SJCRH30 (cell line): ENCODE data around the gene BTBD2. TPM values are rescaled to one million over a fixed set of nuclear protein-coding genes. Genes with fewer than 3 reads are reported as not detected.
"Not testable (repeated sequence)": the region's sequence is repeated elsewhere in the genome, so short reads cannot be mapped to it uniquely, and the experiment has no call there.

ENCODE experiments used
- DNase-seq, 2 experiments: peaks; one replicate each; pipeline ENCODE4 v3.0.0-alpha.2; 2015 to 2020
- H3K27ac ChIP-seq: fragments of 250-450 bp; sonication (Bioruptor Pico); 2 replicates; pipeline ENCODE4 v1.5.1; 2020; ENCODE audit warnings: mild to moderate bottlenecking, moderate library complexity
- H3K27me3 ChIP-seq: fragments of 250-450 bp; sonication (Bioruptor Pico); 2 replicates; pipeline ENCODE4 v1.5.1; 2020; ENCODE audit warnings: mild to moderate bottlenecking, moderate library complexity
- H3K36me3 ChIP-seq: fragments of 250-450 bp; sonication (Bioruptor Pico); 2 replicates; pipeline ENCODE4 v1.5.1; 2020; ENCODE audit warnings: mild to moderate bottlenecking, moderate library complexity
- H3K4me1 ChIP-seq: fragments of 250-450 bp; sonication (Bioruptor Pico); 2 replicates; pipeline ENCODE4 v1.5.1; 2020; ENCODE audit warnings: mild to moderate bottlenecking, moderate library complexity
- H3K4me3 ChIP-seq: fragments of 250-450 bp; sonication (Bioruptor Pico); 2 replicates; pipeline ENCODE4 v1.5.1; 2020; ENCODE audit warnings: mild to moderate bottlenecking, moderate library complexity
- H3K9me3 ChIP-seq: fragments of 250-450 bp; sonication (Bioruptor Pico); replicated peaks from 2 replicates; pipeline ENCODE4 v1.5.1; 2020; ENCODE audit warnings: mild to moderate bottlenecking, moderate library complexity
- total RNA-seq: library from RNA; depleted of rRNA; stranded (reverse); fragments of >200 nt; shearing (Covaris generic); gene quantifications from 2 replicates; pipeline ENCODE4 v1.2.3, GENCODE V29; 2014

BTBD2 gene
- total RNA-seq, 1 experiment from 2014 or later = 16.2 TPM

DNA sequence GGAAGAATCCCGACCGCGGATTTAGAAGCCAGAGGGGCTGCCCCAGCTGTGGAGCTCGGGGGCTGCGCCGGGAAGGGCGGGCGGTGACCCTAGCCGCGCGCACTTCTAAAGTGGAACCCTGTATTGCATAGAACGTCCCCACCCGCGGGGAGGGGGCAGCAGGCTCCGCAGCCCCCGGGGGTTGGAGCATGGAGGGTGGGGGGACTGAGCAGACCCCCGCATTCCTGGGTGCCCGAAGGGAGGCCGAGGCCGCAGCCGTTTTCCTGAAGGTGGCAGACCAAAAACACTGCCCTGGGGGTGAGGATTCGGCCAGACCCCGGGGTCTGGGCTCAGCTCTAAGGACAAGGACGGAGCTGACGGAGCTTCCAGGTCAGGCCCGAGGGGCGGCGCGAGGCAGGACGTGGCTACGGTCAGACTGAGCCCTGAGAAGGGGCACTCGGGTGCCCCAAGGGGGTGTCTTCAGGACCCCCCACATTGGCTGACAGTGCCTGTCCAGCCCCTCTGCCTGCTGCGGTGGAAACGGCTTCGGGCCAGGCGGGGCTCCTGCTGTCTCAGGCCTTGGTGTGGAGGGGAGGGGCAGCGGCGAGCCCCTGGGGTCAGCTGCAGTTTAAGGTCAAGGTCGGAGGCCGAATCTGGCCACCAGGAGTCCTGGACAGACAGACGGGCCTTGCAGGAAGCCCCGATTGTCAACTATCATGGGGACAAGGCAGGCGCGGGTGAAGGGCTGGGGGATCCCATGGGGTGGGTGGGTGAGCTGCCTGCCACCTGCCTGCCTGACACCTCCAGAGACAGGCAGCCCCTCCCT lies 23.0 kb upstream of the BTBD2 start:
- H3K4me3 ChIP-seq = no peak overlapping the region
- no peak overlapping the region for H3K27ac ChIP-seq

DNA sequence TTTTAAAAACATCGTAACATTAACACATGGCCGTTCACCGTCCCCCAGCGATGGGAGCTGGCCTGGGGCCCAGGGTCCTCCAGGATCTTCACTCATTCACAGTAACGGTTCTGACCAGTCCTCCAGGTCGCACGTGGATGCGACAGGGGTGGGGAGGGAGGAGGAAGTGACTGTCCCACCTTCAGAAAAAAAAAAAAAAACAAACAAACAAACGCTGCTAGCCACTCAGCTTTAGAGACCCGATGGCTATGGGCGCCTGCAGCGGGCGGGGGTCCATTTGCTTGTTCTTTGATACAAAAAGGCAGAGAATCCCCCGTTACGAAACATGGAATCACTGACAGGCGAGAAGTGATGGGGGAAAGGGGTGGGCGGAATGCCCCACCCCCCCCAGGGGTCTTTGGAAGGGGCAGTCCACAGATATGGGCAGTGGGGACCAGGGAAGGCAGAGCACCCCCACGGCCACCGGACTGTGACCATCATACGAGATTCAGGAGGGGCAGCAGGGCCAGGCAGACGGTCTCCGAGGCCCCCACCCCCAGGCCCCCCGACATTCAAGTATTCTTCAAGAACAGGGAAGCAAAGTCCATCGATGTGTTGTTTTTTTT lies 22.2 kb upstream of the BTBD2 start:
- H3K9me3 ChIP-seq = no peaks in the 10 kb centered on the region
- H3K4me1 ChIP-seq = peaks cover under 1% of the 10 kb centered on the region; the same call in 1 of the 2 replicates

More for the DNA sequence above, 23.0 kb upstream of the BTBD2 start:
- Histone ChIP-seq H3K9me3 (no peaks in the 10 kb centered on the region), H3K36me3 (peaks cover 7% of the 10 kb centered on the region; the same call in 1 of the 2 replicates), H3K27me3 (no peaks in the 10 kb centered on the region), H3K4me1 (no peaks in the 10 kb centered on the region)
- no peak for DNase-seq

DNA sequence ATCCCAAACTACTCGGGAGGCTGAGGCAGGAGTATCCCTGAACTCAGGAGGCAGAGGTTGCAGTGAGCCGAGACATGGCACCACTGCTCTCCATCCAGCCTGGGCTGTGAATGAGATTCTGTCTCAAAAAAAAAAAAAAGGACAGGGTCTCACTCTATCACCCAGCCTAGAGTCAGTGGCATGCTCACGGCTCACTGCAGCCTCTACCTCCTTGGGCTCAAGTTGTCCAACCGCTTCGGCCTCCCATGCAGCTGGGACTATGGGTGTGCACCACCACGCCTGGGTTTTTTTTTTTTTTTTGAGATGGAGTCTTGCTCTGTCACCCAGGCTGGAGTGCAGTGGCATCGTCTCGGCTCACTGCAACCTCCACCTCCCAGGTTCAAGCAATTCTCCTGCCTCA lies 20.9 kb upstream of the BTBD2 start:
- Histone ChIP-seq H3K36me3 (0 out of 2 replicates have a peak, but pooled peaks cover 1% of the 10 kb centered on the region), H3K4me3 (no peak overlapping the region), H3K27ac (no peak overlapping the region), H3K27me3 (no peaks in the 10 kb centered on the region), H3K9me3 (no peaks in the 10 kb centered on the region), H3K4me1 (peaks cover 7% of the 10 kb centered on the region; the same call in 1 of the 2 replicates)
- DNase-seq = no peak

More for the DNA sequence above, 22.2 kb upstream of the BTBD2 start:
- no peak for DNase-seq
- peaks cover 7% of the 10 kb centered on the region; the same call in 1 of the 2 replicates for H3K36me3 ChIP-seq
- no peak overlapping the region for H3K27ac ChIP-seq
- H3K27me3 ChIP-seq = no peaks in the 10 kb centered on the region
- H3K4me3 ChIP-seq = no peak overlapping the region

DNA sequence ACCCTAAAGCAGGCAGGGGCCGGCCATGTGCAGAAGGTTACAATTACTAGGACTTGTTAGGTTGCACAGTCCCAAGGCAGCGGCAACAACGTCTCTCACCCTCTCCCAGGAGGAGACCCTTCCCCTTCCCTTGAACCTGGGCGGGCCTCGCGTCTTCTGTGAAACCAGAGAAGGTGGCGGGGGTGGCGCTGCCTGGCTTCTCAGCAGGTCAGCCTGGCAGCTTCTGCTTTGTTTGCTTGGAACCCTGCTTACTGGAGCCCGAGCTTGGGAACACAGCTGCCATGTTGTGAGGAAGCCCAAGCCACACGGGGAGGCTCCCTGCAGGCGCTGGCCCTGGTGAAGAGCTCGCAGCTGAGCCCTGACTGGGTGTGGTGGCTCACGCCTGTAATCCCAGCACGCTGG lies 20.1 kb upstream of the BTBD2 start:
- H3K27ac ChIP-seq = no peak overlapping the region
- no peak for DNase-seq
- no peak overlapping the region for H3K4me3 ChIP-seq
- peaks cover 7% of the 10 kb centered on the region; the same call in 1 of the 2 replicates for H3K4me1 ChIP-seq
- H3K36me3 ChIP-seq = no peaks in the 10 kb centered on the region
- no peaks in the 10 kb centered on the region for H3K9me3 ChIP-seq
- H3K27me3 ChIP-seq = no peaks in the 10 kb centered on the region

DNA sequence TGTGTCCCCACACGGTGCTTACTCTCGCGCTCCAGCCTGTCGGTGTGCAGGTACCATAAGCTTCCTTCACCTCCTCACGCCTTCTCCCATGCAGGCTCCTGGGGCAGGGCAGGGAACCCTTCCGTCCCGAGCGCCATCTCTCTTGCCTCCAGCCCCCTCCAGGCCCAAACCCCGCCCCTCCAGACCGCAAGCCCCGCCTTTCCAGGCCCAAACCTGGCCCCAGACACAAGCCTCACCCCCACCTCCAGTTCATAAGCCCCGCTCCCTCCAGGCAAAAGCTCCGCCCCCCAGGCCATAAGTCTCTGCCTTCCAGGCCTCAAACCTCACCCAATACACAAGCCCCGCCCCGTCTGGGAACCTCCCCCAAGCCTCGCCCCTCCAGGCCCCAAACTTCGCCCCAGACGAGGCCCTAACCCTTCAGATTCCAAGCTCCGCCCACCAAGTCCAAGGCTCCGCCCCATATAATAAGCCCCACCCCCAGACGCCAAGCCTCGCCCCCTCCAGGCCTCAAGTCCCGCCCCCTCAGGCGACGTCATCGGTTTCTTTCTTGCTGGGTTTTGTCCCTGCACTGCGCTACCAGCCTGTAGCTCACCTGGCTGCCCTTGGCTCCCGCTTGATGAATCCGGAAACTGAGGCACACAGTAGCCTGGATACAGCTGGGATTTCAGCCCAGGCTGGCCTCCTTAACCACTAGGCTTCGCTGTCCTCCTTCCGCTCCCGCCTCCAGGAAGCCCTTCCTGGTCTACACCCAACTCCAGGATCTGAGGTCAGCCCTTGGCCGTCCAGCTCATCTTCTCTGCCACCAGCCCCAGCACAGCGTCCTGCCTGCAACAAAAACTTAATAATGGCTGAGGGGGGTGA lies 19.4 kb upstream of the BTBD2 start:
- Histone ChIP-seq H3K4me1 (peaks cover 7% of the 10 kb centered on the region; the same call in 1 of the 2 replicates), H3K9me3 (no peaks in the 10 kb centered on the region), H3K27me3 (no peaks in the 10 kb centered on the region), H3K36me3 (no peaks in the 10 kb centered on the region), H3K27ac (no peak overlapping the region), H3K4me3 (no peak overlapping the region)
- DNase-seq = peak; percentile 60 to 68

DNA sequence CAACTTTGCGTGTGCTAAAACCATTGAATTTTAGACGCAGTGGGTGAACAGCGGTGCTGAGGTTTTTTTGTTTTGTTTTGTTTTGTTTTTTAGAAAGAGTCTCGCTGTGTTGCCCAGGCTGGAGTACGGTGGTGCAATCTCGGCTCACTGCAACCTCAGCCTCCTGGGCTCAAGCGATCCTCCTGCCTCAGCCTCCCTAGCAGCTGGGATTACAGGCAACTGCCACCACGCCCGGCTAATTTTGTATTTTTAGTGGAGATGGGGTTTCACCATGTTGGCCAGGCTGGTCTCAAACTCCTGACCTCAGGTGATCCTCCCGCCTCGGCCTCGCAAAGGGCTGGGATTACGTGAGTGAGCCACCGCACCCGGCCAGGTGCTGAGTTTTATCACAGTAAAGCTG lies 18.7 kb upstream of the BTBD2 start:
- H3K27ac ChIP-seq, H3K4me1 ChIP-seq, H3K9me3 ChIP-seq, DNase-seq, H3K4me3 ChIP-seq, H3K36me3 ChIP-seq, H3K27me3 ChIP-seq: not testable (repeated sequence)

DNA sequence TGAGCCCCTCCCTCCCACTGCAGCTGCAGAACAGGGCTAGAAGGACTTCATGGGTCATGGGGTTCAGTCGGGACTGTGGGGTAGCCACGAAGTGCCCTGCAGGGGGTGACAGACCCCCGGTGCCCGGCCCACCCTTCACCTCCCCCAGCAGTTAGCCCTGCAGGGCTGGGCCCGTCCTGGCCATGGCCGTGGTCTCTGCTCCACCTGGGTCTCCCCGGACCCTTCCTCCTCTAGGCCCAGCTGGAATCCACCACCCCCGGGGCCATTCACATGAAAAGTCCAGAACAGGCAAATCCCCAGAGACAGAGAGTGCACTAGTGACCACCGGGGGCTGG lies 18.3 kb upstream of the BTBD2 start:
- Histone ChIP-seq H3K27me3 (no peaks in the 10 kb centered on the region), H3K27ac (no peak overlapping the region), H3K36me3 (no peaks in the 10 kb centered on the region)

DNA sequence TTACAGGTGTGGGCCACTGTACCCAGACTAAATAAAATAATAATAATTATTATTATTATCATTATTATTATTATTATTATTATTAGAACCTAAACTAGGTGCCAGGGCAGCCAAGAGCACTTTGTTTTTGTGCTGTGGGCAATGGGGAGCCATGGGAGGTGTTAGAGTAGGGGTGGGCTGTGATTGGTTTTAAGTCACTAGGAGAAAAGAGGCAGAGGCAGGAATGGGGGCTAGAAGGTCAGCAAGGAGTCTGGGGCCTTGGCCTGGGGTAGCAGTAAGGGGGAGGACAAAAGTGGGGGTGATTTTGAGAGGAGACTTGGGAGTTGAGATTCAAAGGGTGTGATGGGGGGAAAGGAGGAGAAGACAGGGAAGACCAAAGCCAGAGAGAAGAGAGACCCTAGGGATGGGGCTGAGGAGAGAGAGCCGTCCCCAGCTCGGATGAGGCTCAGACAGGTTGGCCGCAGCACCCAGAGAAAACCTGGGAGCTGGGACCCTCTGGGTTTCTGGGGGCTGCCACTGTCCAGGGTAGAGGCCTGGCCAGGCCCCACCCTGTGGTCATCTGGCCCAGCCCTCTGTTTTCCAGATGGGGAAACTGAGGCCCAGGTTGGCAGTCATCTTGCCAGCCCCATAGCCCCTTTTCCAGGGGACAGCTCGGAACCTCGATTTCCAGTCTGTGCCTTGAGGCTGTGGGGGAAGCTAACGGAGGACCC lies 17.8 kb upstream of the BTBD2 start:
- H3K36me3 ChIP-seq = no peaks in the 10 kb centered on the region
- no peak overlapping the region for H3K4me3 ChIP-seq
- peaks cover 10% of the 10 kb centered on the region; the same call in 1 of the 2 replicates for H3K4me1 ChIP-seq
- no peak overlapping the region for H3K27ac ChIP-seq
- DNase-seq = no peak
- no peaks in the 10 kb centered on the region for H3K9me3 ChIP-seq
- H3K27me3 ChIP-seq = no peaks in the 10 kb centered on the region

More for the DNA sequence above, 18.3 kb upstream of the BTBD2 start:
- Histone ChIP-seq H3K4me1 (peaks cover 9% of the 10 kb centered on the region; the same call in 1 of the 2 replicates), H3K4me3 (no peak overlapping the region), H3K9me3 (no peaks in the 10 kb centered on the region)
- no peak for DNase-seq

DNA sequence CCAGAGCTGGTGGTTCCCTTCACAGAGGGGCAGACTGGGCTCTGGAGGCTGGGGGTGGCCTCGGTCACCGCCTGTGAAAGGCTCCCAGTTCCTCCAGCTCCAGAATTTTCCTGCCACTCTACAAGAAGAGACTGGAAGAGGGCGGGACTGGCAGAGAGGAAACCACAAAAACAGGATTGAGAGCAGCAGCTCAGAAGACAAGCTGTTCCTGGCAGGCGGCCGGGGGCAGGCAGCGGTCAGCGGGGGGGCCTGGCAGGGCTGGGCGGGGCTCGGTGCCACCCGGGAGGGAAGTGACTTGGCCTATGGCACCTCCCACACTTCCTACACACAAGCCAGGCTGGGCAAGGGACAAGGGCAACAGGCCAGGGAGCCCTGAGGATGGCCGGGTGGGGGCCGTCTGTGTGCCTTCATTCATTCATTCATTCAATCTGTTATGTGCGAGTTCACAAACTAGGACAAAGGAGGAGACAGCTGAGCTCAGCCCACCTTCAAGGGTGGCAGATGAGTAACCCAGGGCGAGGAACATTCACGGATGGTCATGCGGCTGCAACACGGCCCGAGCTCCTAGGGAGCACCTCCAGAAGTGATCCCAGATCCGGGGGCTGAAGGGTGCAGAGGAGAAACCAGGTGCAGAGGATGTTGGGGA lies 16.9 kb upstream of the BTBD2 start:
- peak overlapping the region; percentile 9 for H3K4me3 ChIP-seq
- peaks cover 10% of the 10 kb centered on the region; the same call in 1 of the 2 replicates for H3K4me1 ChIP-seq
- peak; percentile 84 to 87 for DNase-seq
- peak overlapping the region; percentile 39 for H3K27ac ChIP-seq
- no peaks in the 10 kb centered on the region for H3K9me3 ChIP-seq
- no peaks in the 10 kb centered on the region for H3K36me3 ChIP-seq
- H3K27me3 ChIP-seq = no peaks in the 10 kb centered on the region

DNA sequence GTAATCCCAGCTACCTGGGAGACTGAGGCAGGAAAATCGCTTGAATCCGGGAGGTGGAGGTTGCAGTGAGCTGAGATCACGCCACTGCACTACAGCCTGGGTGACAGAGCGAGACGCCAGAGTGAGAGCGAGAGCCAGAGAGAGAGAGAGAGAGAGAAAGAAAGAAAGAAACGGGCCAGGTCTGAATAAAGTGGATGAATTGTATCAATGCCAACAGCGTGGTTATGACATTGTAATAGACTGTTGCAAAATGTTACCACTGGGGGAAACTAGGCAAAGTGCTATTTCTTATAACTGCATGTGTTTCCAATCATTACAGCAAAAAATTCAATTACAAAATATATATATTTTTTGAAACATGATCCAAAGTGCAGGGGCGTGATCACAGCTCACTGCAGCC lies 11.8 kb upstream of the BTBD2 start:
- no peak for DNase-seq
- H3K27me3 ChIP-seq = no peaks in the 10 kb centered on the region
- no peak overlapping the region for H3K27ac ChIP-seq
- H3K4me3 ChIP-seq = no peak overlapping the region
- H3K4me1 ChIP-seq = peaks cover 6% of the 10 kb centered on the region; the same call in 1 of the 2 replicates
- H3K9me3 ChIP-seq = 0 out of 2 replicates have a peak, but pooled peaks cover 3% of the 10 kb centered on the region
- H3K36me3 ChIP-seq = no peaks in the 10 kb centered on the region

DNA sequence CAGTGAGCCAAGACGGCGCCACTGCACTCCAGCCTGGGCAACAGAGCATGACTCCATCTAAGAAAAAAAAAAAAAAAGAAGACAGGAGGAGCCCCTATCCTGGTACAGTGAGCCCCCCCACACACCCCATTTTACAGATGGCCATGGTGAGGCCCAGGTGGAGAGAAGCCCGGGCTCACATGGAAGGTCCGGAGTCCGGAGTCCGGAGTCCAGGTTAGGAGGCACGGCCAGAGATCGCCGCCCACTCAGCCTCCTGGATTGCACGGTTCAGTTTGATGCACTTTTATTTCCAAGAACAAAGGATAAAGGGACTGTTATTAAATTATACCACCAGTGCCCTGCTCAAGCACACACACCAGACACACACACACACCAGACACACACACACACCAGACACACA lies 11.3 kb upstream of the BTBD2 start:
- no peaks in the 10 kb centered on the region for H3K27me3 ChIP-seq
- H3K36me3 ChIP-seq = no peaks in the 10 kb centered on the region
- H3K27ac ChIP-seq = no peak overlapping the region
- peaks cover 3% of the 10 kb centered on the region; the same call in 1 of the 2 replicates for H3K4me1 ChIP-seq
- no peak overlapping the region for H3K4me3 ChIP-seq
- 0 out of 2 replicates have a peak, but pooled peaks cover 3% of the 10 kb centered on the region for H3K9me3 ChIP-seq
- no peak for DNase-seq

DNA sequence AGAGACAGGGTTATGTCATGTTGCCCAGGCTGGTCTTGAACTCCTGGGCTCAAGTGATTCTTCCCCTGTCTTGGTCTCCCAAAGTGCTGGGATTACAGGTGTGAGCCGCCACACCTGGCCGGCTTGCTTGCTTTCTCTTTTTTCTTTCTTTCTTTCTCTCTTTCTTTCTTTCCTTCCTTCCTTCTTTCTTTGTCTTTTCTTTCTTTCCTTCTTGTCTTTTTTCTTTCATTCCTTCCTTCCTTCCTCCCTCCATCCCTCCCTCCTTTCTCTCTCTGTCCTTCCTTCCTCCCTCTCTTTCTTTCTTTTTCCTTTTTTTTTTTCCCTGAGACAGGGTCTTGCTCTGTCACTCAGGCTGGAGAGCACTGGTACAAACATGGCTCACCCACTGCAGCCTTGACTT lies 6.8 kb upstream of the BTBD2 start:
- no peak for DNase-seq
- Histone ChIP-seq H3K9me3 (0 out of 2 replicates have a peak, but pooled peaks cover 3% of the 10 kb centered on the region), H3K27ac (no peak overlapping the region), H3K4me3 (no peak overlapping the region), H3K27me3 (no peaks in the 10 kb centered on the region), H3K4me1 (no peaks in the 10 kb centered on the region), H3K36me3 (no peaks in the 10 kb centered on the region)

DNA sequence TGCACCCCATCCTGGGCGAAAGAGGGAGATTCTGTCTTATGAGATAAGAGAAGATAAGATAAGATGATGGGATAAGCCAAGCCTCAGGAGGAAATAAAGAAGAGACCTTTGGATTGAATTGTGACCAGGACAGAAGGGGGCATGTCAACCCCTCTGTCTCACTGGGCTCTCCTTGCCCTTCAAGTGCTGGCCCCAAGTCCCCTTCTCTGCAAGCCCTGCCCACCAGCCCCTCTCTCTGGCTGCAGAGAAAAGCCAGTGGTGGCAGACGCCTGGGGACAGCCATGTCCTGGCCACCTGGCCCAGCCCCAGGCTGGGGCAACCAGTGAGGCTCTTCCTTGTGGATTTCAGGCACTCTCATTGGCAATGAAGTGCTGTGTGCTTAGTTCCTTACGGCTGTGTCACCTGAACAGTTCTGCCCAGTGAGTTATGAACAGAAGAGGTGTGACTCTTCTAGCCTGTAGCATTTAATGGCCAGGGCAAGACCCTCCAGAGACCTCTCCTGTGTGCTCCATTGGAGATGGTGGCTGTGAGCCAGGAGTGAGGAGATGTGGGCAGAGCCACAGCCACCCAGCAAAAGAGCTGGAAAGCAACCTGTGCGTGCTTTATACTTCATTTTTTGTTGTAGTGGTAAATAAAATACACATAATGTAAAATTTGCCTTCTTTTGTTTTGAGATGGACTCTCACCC lies 6.1 kb upstream of the BTBD2 start:
- Histone ChIP-seq H3K4me1 (no peaks in the 10 kb centered on the region), H3K36me3 (no peaks in the 10 kb centered on the region), H3K27ac (no peak overlapping the region), H3K9me3 (0 out of 2 replicates have a peak, but pooled peaks cover 3% of the 10 kb centered on the region), H3K27me3 (no peaks in the 10 kb centered on the region), H3K4me3 (no peak overlapping the region)
- DNase-seq = no peak
